CD1c-positive myeloid dendritic cell (primary cell): ENCODE measurements around the gene IKBKG.
A peak's percentile ranks its signal among the peaks of the same experiment; 100 is the strongest.
"Not testable (repeated sequence)": the region's sequence is repeated elsewhere in the genome, so short reads cannot be mapped to it uniquely, and the experiment has no call there.

Experiments
- DNase-seq: peaks from one replicate; pipeline ENCODE4 v3.0.0-alpha.2; 2016; ENCODE audit errors: extremely low spot score

Gene IKBKG

DNA sequence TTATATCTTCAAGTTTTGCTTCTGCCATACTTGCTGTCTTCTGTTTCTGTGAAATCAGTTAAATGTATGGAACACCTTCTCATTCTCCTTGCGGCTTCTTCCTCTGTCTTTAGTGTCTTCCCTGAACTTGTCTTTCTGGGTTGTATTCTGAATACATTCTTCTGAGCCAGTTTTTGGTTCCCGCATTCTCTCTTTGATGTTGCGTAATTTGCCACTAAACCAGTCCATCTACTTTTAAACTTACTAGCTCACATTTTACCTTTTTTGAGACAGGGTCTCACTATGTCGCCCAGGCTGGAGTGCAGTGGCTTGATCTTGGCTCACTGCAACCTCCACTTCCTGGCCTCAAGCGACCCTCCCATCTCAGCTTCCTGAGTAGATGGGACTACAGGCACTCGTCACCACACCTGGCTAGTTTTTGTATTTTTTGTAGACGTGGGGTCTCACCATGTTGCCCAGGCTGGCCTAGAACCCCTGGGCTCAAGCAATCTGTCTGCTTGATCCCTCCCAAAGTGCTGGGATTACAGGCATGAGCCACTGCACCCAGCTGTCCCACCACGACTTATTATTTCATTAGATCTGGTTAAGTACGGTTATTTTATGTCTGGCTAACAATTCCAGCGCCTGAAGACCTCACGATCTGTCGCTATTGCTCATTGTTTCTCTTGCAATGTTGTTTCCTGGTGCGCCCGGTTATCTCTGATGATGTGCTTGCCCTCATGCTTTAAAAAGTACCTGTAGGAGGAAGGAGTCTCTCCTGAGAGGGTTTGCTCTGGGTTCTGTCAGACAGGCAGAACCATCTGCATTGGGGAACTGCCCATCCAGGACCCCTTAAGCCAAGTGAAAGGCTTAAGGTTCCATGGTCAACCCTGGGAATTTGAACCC lies 21.6 kb upstream of the IKBKG start:
- no peak for DNase-seq

DNA sequence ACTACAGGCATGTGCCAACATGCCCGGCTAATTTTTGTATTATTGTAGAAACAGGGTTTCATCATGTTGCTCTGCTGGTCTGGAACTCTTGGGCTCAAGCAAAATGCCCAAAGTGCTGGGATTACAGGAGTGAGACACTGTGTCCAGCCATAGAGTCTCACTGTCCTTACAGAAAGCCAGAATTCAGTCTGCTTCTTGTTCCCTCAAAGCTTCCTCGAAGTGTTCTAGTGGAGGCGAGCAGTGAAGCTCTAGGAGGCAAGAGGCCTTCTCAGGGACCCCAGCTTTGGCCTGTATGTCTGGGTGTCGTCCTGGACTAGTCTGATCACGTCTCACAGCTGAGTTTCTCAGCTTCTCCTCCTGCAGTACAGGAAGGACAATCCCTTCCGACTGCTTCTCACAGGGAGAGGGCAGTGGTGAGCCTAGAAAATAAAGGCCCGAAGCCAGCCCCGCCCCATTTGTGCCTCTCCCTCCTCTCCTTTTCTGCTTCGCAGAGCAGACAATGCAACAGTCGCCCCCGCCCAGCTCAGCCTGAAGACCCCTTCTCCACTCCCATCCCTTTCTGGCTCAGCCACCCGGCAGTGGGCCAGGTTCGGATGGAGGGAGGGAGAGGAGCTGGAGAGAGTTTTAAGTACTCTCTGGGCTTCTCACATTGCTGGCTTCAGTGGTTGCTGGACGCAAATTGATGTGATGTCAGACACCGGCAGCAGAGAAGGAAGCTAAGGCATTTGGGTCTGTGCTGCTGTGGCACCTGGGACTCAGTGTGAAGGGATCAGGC lies 20.3 kb upstream of the IKBKG start:
- DNase-seq, result peak; percentile 57

DNA sequence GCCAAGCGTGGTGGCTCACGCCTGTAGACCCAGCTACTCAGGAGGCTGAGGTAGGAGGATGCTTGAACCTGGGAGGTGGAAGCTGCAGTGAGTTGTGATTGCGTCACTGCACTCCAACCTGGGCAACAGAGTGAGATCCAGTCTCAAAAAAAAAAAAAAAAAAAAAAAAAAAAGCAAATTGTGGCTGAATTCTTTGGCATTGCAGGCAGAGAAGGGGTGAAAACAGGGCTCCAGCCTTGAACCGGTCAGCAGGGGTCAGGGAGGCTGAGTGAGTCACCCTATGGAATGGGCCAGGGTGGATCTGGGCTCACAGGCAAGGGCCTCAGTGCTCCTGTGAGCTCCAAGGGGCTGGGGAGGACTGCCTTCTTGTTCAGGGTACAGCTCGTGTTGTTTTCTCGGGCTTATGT lies 18.2 kb upstream of the IKBKG start:
- DNase-seq, result no peak

DNA sequence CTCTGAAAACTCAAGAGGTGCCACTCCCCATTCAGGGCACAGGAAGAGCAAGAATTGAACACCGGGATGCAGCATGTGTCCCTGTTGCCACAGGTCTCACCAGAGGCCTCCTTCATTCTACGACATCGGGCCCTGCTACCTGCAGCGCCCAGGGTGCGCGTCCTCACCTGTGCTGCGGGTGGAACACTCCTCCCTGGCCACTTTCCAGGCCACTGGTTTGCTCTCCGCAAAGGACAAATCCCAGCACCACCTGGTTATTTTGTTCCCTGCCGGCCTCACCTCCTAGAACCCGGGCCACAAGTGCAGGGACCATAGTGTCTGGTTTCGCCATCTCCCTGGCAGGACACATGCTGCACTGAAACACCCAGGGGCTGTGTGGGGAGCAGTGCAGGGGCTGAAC lies 17.1 kb upstream of the IKBKG start:
- no peak for DNase-seq

DNA sequence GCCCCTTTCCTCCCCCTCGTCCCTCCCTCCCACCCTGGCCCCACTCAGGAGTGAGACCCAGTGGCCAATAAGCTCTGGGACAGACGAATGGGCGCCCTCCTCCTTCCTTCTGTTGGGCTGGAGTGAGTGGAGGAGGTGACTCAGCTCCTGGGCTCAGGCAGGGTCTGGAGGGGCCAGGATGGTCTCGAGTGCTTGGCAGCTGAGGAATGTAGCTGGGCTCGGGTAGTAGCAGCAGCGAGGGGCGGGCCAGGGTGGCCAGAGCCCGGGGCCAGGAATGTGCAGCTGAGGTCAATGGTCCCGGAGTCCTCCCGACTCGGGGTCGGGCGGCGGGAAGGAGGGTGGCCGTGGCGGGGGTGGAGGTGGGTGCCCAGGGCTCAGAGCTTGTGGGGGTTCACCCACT lies 15.8 kb upstream of the IKBKG start:
- no peak for DNase-seq

DNA sequence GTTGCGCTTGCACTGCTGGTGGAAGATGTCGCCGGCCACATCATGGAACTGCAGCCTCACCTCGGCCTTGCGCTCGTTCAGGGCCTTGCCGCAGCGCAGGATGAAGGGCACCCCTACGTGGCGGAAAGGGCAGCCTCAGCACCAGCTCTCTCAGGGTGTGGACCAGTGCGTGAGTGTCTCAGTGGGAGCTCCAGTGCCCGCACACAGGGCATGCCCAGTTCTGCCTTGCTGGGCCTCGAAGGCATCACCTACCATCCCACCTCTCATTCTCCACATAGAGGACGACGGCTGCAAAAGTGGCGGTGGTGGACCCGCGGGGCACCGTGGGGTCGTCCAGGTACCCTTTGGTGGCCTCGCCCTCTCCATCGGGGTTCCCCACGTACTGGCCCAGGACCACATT lies 14.7 kb upstream of the IKBKG start:
- no peak for DNase-seq

DNA sequence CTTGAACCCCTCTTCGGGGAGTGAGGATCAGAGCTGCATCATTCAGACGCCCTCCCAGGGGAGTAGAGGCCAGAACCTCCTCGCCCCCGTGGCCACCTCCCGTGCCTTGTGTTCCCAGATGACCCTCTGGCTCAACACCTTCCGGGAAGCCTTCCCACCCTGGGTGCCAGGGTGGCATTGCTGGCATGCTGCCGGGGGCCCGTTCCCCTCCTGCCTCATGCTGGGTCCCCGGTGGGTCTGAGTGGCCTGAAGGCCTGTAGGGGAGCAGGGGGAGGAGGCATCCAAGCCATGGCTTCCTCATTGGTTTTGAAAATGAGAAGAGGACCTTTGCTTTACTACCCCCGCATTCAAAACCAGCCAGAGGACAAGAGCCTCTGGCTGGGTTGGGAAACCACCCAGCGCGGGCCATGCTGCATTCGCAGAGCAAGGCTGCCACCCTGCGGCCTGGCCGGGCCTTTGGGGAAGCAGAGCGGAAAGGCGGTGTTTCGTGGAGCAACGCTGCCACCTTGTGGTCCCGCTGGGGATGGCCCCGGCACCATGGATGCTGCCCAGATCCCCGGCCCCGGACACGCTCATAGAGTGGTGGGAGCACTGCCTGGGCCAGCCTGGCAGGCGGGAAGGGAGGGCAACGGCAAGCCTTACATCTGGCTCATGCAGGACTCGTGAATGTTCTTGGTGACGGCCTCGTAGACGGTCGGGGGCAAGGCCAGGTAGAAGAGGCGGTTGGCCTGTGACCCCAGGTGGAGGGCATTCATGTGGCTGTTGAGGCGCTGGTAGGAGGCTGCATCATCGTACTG lies 12.7 kb upstream of the IKBKG start:
- peak; percentile 94 for DNase-seq

DNA sequence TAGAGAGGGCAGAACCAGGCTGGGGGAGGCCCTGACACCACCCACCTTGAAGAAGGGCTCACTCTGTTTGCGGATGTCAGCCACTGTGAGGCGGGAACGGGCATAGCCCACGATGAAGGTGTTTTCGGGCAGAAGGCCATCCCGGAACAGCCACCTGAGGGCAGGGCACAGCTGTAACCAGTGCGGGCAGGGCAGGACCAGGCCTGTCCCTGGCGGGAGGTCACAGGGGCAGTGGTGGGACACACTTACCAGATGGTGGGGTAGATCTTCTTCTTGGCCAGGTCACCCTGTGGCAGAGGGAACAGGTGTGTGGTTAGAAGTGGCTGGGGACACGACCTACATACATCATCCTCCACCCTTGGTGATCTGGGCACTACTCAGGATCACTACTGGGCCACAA lies 11.5 kb upstream of the IKBKG start:
- DNase-seq, result no peak

DNA sequence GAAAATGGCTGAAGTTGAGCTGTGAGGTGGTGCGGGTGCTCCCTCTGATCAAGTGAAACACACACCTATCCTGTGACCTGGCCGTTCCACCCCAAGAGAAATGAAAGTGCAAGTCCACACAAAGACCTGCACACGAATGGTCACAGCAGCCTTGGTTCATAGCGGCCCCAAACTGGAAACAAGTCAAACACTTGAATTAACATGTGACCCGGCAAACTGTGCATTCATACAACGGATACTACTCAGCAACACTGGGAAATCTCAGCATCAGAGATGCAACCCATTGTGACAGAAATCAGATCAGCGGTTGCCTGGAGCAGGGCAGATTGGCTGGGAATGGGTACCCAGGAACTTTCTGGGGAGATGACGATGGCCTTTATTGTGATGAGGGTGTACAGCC lies 8.3 kb upstream of the IKBKG start:
- no peak for DNase-seq

DNA sequence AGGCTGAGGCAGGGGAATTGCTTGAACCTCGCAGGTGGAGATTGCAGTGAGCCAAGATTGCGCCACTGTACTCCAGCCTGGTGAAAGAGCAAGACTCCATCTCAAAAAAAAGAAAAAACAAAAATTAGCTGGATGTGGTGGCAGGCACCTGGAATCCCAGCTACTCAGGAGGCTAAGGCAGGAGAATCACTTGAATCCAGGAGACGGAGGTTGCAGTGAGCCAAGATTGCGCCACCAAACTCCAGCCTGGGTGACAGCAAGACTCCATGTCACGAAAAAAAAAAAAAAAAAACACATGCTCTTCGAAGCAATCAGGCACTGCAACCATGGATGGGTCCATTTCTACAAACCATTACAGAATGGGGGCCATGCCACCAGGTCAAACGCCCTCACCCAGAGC lies 7.1 kb upstream of the IKBKG start:
- not testable (repeated sequence) for DNase-seq

DNA sequence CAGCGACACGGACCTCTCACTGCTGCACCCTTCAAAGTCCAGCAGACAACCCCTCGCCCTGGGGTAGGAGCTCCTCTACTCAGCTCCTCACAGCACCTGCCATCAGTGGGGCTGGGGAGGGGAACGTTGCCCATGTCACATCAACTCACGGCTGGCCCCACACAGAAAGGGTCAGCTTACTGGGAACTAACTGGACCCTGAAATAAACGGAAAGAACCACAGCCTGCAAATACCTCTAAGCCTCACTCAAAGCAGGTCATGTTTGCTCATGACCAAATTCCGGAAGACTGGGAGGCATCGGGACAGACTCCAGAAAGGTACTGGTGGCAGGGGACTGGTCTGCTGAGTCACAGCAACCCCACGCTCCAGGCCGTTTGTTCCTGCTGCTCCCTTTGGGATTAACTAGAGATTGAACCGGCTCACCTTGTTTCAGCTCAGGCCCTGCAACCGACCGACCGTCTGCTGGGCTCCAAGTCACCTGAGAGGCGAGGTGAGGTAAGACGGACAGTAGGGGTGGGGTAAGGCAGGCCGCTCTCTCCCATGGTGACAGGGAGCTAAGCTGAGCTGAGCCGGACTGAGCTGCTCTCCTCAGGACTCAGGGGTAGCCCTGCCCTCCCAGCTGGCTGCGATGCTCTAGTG lies 6.4 kb upstream of the IKBKG start:
- no peak for DNase-seq

DNA sequence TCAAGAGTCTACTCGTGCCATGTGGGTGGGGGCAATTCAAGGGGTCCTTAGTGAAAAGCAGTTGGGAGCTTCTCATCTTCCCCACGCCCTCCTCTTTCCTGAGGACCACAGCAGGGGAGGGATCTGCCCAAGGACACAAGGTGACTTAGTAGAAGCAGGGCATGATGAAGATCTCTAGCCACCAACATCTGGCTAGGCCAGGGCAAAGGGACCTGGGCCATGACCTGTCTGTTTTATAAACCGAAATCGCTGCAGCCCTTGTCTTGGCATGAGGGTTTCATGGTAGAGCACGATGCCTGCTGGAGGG lies 5.9 kb upstream of the IKBKG start:
- DNase-seq, result no peak

DNA sequence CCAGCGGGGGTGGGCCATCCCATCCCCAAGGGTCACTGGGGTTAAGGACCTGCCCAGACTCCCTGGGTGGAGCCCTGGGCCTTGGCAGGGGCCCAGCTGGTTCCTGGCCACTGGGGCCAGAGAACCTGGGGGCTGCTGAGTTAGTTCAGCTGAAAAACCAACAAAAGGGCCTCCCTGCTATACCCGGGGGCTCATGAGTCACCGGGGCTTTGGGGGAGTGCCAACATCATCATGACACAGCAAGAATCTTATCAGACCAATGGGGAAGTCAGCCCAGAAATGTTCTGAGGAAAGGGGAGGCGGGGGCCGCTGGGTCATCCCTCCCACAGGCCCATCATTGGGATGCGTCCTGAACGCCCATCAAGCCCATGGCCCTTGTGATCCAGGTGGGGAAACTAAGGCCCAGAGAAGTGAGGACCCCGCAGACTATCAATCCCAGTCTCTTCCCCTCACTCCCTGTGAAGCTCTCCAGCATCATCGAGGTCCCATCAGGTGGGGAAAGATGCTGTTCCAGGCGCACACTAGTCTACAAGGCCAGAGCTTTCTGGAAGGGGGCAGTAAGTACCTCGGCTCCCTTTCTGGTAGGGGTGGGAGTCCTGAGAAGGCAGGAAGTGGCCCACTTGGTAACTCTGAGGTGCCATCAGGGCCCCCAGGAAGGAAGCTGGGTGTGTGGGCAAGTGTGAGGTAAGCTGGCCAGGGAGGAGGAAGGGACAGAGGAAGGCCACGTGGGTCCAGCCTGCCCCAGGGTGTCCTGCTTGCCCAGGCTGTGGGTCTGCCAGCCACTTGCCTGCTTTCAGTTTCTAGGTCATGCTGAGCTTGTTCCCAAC lies 5.3 kb upstream of the IKBKG start:
- peak; percentile 80 for DNase-seq

DNA sequence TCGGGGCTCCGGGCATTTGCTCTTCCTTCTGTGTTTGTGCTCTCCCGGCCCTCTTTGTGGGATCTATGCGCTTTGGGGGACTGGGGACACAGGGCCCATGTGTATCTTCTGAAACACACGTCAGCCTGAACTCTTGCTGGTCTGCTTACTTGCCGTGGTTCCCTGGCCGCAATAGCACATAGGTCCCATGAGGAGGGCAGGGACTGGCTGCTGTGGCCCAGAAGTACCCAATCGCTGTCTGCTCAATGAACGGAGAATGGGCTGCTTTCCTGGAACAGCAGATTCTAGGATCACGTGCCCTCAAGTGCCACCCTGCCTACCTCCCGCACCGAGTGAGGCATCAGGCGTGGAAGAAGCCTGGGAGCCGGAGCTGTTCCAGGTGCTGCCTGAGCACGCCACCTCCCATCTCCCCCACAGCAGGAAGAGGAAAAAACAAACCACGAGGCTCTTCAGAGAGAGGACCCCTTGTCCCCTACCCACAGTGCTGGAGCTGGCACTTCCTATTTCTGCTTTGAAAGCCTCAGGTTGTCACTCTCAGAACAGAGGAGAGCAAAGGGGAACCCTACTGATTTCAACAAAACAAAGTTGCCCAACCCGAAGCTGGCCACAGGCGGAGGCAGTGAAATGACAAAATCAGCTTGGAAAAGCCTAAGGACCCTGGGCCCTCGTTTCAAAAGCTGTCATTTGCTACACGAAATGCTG lies 4.5 kb upstream of the IKBKG start:
- DNase-seq, result peak; percentile 88

DNA sequence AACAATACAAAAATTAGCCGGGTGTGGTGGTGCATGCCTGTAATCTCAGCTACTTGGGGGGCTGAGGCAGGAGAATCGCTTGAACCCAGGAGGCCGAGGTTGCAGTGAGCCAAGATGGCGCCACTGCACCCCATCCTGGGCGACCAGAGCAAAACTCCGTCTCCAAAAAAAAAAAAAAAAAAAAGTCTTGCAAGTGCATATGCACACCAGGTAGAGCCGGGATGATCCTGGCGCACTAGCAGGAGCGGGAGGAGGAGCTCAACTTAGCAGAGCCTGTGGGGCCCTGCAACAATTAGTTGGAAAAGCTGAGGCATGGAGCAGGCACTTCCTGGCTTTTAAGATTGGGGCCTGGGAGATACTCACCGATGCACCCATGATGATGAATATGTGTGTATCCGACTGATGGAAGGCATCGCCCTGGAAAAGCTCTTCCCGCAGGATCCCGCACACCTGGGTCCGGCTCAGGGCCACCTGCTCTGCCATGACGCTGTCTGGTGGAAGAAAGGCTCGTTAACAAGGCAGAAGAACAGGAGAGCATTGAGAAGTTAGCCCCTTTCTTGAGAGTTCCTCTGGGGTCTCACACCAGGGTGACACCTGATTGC lies 1.6 kb upstream of the IKBKG start:
- DNase-seq, result no peak

DNA sequence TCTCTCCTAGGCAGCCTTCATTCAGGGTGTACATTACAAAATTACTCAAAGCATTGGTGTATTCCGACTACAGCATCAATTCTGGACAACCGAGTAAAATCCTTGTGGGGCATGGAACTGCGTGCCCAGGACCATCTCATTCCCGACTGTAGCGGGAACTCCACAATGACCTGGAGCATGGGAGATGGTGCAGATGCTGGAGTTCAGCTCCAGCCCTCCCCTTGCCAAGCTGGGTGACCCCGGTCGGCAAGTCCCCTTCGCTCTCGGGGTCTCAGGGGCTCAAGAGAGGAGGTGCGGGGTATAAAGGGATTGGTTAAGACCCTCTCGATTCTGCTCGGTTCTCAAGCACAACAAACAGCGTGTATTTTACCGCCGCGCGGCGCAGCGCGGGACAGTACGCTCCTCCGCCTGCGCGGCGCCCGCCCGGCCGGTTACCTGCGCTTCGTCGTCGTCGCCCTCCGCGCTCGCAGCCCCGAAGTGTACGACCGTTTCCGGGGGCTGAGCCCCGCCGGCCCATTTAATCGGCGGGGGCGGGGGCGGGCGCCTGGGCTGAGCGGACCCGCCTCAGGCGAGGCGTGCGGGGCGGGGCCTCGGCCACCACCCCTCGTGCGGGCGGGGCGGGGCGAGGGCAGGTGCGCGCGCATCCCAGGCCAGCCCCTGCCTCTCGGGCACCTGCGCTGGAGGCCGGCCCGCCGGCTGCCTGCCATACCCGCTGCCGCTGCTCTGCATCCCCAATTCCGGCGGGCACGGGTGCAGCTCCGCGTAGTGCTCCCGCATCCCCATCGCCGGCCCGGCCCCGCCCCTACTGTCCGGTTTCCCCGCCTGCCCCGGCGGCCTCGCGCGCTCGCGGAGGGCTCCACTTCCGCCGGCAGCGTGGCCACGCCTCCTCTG lies 821 bp upstream of the IKBKG start, which contains the start of gene G6PD:
G6PD (minus strand) TSS at position 493 of the 891 bp plus-strand sequence. CDS start 691 bp downstream, outside the sequence.
- peak; percentile 81 for DNase-seq

DNA sequence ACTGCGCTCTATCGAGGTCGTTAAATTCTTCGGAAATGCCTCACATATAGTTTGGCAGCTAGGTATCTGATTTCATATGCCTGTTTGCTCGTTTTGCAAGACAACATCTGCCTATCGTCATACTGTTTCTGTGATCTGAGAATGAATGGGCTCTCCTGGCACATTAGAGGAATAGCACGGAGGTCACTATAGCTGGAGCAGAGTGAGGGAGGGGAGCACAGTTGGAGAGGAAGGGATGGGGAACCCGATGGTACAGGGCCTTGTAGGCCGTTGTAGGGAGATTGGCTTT lies 552 bp downstream of the IKBKG start:
- peak; percentile 5 for DNase-seq

DNA sequence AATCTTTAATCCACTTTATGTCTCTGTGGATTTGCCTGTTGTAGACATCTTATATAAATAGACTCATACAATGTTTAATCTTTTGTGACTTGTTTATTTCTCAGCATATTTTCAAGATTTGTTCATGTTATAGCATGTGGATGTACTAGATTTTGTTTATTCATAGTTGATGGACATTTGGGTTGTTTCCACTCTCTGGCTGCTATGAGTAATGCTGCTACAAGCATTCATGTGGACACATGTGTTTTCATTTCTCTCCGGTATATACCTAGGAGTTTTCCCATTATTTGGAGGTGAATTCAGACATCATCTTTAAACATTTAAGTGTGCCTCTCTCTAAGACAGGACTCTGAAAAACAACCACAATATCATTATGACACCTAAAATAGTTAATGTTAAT lies 2.3 kb downstream of the IKBKG start:
- DNase-seq, result no peak
